SK-N-SH treated with all-trans-retinoic acid at 6 μM for 48 hours (cell line): ENCODE data around the gene ABCC10.

Experiments
- ARNTL ChIP-seq: fragments of 450-650 bp; formaldehyde crosslinking; IDR thresholded peaks from 2 replicates; pipeline ENCODE4 v1.5.0; 2020; ENCODE audit warnings: low read depth, mild to moderate bottlenecking, moderate library complexity, borderline replicate concordance
- BACH2 ChIP-seq: fragments of 250-450 bp; sonication (Bioruptor Pico); IDR thresholded peaks from 2 replicates; pipeline ENCODE4 v1.9.0; 2021; ENCODE audit warnings: mild to moderate bottlenecking, borderline replicate concordance
- CREB5 ChIP-seq: fragments of 250-450 bp; sonication (Bioruptor Pico); IDR thresholded peaks from 2 replicates; pipeline ENCODE4 v1.5.1; 2020; ENCODE audit warnings: low read depth, mild to moderate bottlenecking, moderate library complexity
- CSDC2 ChIP-seq: fragments of 250-450 bp; sonication (Bioruptor Pico); IDR thresholded peaks from 2 replicates; pipeline ENCODE4 v1.5.0; 2020; ENCODE audit warnings: mild to moderate bottlenecking, moderate library complexity
- PATZ1 ChIP-seq: fragments of 250-450 bp; sonication (Bioruptor Pico); IDR thresholded peaks from 2 replicates; pipeline ENCODE4 v1.8.0; 2020; ENCODE audit warnings: mild to moderate bottlenecking, moderate library complexity, borderline replicate concordance
- SNAI2 ChIP-seq: fragments of 250-450 bp; sonication (Bioruptor Pico); IDR thresholded peaks from 2 replicates; pipeline ENCODE4 v1.5.0; 2020; ENCODE audit warnings: mild to moderate bottlenecking, moderate library complexity
- TCF4 ChIP-seq: fragments of 250-450 bp; sonication (Bioruptor Pico); IDR thresholded peaks from 2 replicates; pipeline ENCODE4 v1.8.0; 2021; ENCODE audit warnings: mild to moderate bottlenecking, moderate library complexity, borderline replicate concordance
- ZC3H10 ChIP-seq: fragments of 250-450 bp; sonication (Bioruptor Pico); IDR thresholded peaks from 2 replicates; pipeline ENCODE4 v1.5.1; 2021; ENCODE audit warnings: mild to moderate bottlenecking, moderate library complexity
- ZFP3 ChIP-seq: fragments of 250-450 bp; sonication (Bioruptor Pico); IDR thresholded peaks from 2 replicates; pipeline ENCODE4 v1.5.0; 2020; ENCODE audit warnings: mild to moderate bottlenecking, moderate library complexity
- ZFP30 ChIP-seq: fragments of 450-650 bp; formaldehyde crosslinking; IDR thresholded peaks from 2 replicates; pipeline ENCODE4 v1.5.0; 2022; ENCODE audit warnings: mild to moderate bottlenecking, moderate library complexity
- ZNF565 ChIP-seq: fragments of 450-650 bp; formaldehyde crosslinking; conservative IDR thresholded peaks from 2 replicates; pipeline ENCODE4 v1.5.0; 2020; ENCODE audit warnings: low read depth, mild to moderate bottlenecking, moderate library complexity
- ZNF8 ChIP-seq: fragments of 450-650 bp; formaldehyde crosslinking; IDR thresholded peaks from 2 replicates; pipeline ENCODE4 v1.5.0; 2020; ENCODE audit warnings: mild to moderate bottlenecking, moderate library complexity

GRCh38 chr6:43475516-43475915 is 48.2 kb downstream of the ABCC10 start:
- TF ChIP-seq ARNTL (CRISPR knock-in tag) (no peak), CREB5 (CRISPR knock-in tag) (no peak), ZFP3 (no peak), ZFP30 (no peak), BACH2 (CRISPR knock-in tag) (no peak), ZNF8 (CRISPR knock-in tag) (no peak), SNAI2 (no peak), PATZ1 (CRISPR knock-in tag) (no peak), CSDC2 (CRISPR knock-in tag) (no peak), ZC3H10 (CRISPR knock-in tag) (no peak), ZNF565 (no peak), TCF4 (no peak)
